PC-9 (cell line): Measurements from ENCODE around the gene SRP68.

Experiments used
- CTCF ChIP-seq: fragments of 200-600 bp; sonication (generic); conservative IDR thresholded peaks from 2 replicates; pipeline ENCODE4 v1.6.1; 2017; ENCODE audit warnings: mixed run types, antibody characterized with exemption, mild to moderate bottlenecking, moderate library complexity
- EZH2 ChIP-seq: fragments of 200-600 bp; sonication (generic); IDR thresholded peaks from 2 replicates; pipeline ENCODE4 v1.8.0; 2017; ENCODE audit warnings: antibody characterized with exemption, low read depth

- no peak for TF ChIP-seq CTCF
- TF ChIP-seq EZH2, result no peak
These were observed 50.0 kb downstream of the SRP68 start for GRCh38 chr17:76022285-76022684.
